Type B pancreatic cell (in vitro differentiated cells): ENCODE data around the gene NUP153. TPM values are rescaled to one million over a fixed set of nuclear protein-coding genes. Genes with fewer than 3 reads are reported as not detected.
"Not testable (repeated sequence)": the region's sequence is repeated elsewhere in the genome, so short reads cannot be mapped to it uniquely, and the experiment has no call there.

Source experiments
- DNase-seq: peaks from one replicate; pipeline ENCODE4 v3.0.0; 2021; ENCODE audit warnings: mixed read lengths; ENCODE audit not compliant: unreplicated experiment; ENCODE audit errors: extremely low spot score
- H3K27ac Mint-ChIP-seq: 2 replicates; pipeline ENCODE4 v1.8.0; 2021; ENCODE audit warnings: mild to moderate bottlenecking, mixed read lengths
- H3K27me3 Mint-ChIP-seq: 2 replicates; pipeline ENCODE4 v1.8.0; 2021; ENCODE audit warnings: mixed read lengths
- H3K36me3 Mint-ChIP-seq: 2 replicates; pipeline ENCODE4 v1.8.0; 2021; ENCODE audit warnings: mixed read lengths
- H3K4me1 Mint-ChIP-seq: one replicate; pipeline ENCODE4 v1.8.0; 2021; ENCODE audit warnings: mixed read lengths; ENCODE audit not compliant: unreplicated experiment
- H3K4me3 Mint-ChIP-seq: 2 replicates; pipeline ENCODE4 v1.8.0; 2021; ENCODE audit warnings: mild to moderate bottlenecking, mixed read lengths
- H3K9me3 Mint-ChIP-seq: 2 replicates; pipeline ENCODE4 v1.8.0; 2021; ENCODE audit warnings: mixed read lengths
- long read RNA-seq: library from polyadenylated mRNA; unstranded; transcript quantifications from one replicate; pipeline ENCODE4 v2.0.0, GENCODE V29; 2020
- total RNA-seq: library from RNA; stranded (reverse); gene quantifications from 2 replicates; pipeline ENCODE4 v1.2.1, GENCODE V29; 2021; ENCODE audit warnings: low replicate concordance
- TF ChIP-seq, protein P1 (sequence below): fragments of 200-600 bp; sonication (generic); conservative IDR thresholded peaks from 2 replicates; pipeline ENCODE4 v1.5.0; 2021; ENCODE audit warnings: antibody characterized with exemption, mild to moderate bottlenecking

NUP153 gene
- total RNA-seq, result 47.5 and 51.8 TPM in 2 replicates
- long read RNA-seq, partial matches to known transcripts, result 8 of 9 reads
- long read RNA-seq, other reads (novel, unspliced or antisense), result 1 of 9 reads

DNA sequence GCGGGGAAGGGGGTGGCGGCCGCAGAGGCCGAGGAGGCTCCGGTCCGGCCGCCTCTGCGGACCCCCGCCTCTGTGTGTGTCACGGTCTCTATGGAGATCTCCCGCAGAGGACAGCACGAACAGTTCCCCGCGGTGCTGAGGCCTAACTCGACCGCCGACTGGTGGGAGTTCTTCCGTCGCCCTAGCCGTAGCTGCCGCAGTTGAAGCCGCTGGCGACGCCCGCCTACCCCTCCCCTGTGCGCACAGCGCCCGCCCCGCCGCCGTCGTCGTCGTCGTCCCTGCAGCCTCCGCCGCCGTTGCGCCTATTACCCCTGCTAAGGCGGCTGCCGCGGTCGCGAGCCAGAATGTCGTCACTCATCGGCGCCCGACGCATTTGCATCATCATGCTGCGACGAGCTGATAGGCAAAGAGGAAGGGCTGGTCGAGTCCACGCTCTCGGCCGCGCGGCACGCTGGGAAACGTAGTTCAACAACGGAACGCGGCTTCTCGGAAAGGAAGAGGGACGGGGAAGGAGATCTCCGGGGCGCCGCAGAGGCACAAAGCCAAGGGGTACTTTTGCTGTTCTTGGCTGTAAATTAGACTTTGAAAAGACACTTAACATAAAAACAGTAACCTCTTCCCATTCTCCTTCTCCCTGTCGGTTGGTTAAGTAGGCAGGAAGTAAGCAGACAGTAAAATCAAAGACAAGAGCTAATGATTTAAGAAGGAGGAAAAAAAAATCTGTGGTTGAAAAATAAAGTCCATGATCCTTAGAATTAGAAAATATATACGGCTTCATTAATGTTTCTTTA is at the start of gene NUP153:
Gene NUP153, minus strand, starts transcription at position 346 of the 791 bp plus-strand sequence. CDS start 538 bp downstream, outside the sequence.
- Mint-ChIP-seq H3K4me3 (peak within 1 kb of the TSS; percentile 94), H3K4me1 (peaks cover 10% of the 10 kb centered on the region), H3K9me3 (no peaks in the 10 kb centered on the region), H3K27ac (peak within 1 kb of the TSS; percentile 97), H3K36me3 (no peaks in the 10 kb centered on the region), H3K27me3 (no peaks in the 10 kb centered on the region)
- TF ChIP-seq, protein P1, sequence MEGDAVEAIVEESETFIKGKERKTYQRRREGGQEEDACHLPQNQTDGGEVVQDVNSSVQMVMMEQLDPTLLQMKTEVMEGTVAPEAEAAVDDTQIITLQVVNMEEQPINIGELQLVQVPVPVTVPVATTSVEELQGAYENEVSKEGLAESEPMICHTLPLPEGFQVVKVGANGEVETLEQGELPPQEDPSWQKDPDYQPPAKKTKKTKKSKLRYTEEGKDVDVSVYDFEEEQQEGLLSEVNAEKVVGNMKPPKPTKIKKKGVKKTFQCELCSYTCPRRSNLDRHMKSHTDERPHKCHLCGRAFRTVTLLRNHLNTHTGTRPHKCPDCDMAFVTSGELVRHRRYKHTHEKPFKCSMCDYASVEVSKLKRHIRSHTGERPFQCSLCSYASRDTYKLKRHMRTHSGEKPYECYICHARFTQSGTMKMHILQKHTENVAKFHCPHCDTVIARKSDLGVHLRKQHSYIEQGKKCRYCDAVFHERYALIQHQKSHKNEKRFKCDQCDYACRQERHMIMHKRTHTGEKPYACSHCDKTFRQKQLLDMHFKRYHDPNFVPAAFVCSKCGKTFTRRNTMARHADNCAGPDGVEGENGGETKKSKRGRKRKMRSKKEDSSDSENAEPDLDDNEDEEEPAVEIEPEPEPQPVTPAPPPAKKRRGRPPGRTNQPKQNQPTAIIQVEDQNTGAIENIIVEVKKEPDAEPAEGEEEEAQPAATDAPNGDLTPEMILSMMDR, result no peak
- DNase-seq, result peak; percentile 100

DNA sequence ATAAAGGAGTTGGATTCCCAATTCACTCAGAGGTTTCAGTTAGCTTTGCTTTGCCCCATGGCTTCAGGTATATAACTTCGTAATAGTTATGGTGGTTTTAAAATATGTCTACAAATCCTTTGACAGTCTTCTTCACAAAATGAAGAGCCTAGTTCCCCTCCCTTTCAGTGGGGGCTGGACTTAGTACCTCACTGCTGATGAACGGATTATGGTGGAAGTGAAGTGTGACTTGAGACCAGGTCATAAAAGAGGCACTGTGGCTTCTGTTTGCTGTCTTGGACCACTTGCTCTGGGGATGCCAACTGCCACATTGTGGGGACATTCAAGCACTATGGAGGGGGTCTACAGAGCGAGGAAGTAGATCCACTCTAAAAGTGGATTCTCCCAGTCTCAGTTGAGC is 47.5 kb upstream of the NUP153 start:
- H3K36me3 Mint-ChIP-seq, result no peaks in the 10 kb centered on the region
- no peak overlapping the region for H3K4me3 Mint-ChIP-seq
- TF ChIP-seq, protein P1, result no peak
- H3K27ac Mint-ChIP-seq, result no peak overlapping the region
- H3K9me3 Mint-ChIP-seq, result no peaks in the 10 kb centered on the region
- no peaks in the 10 kb centered on the region for H3K4me1 Mint-ChIP-seq
- no peaks in the 10 kb centered on the region for H3K27me3 Mint-ChIP-seq
- DNase-seq, result no peak

DNA sequence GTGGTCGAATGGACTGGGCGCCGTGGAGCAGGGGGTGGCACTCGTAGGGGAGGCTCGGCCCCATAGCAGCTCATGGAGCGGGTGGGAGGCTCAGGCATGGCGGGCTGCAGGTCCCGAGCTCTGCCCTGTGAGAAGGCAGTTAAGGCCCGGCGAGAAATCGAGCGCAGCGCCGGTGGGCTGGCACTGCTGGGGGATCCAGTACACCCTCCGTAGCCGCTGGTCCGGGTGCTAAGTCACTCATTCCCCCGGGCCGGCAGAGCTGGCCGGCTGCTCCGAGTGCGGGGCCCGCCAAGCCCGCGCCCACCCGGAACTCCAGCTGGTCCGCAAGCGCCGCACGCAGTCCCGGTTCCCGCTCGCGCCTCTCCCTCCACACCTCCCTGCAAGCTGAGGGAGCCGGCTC is 38.6 kb upstream of the NUP153 start:
- not testable (repeated sequence) for DNase-seq, H3K27me3 Mint-ChIP-seq, H3K9me3 Mint-ChIP-seq, H3K4me1 Mint-ChIP-seq, H3K4me3 Mint-ChIP-seq, H3K36me3 Mint-ChIP-seq, H3K27ac Mint-ChIP-seq

DNA sequence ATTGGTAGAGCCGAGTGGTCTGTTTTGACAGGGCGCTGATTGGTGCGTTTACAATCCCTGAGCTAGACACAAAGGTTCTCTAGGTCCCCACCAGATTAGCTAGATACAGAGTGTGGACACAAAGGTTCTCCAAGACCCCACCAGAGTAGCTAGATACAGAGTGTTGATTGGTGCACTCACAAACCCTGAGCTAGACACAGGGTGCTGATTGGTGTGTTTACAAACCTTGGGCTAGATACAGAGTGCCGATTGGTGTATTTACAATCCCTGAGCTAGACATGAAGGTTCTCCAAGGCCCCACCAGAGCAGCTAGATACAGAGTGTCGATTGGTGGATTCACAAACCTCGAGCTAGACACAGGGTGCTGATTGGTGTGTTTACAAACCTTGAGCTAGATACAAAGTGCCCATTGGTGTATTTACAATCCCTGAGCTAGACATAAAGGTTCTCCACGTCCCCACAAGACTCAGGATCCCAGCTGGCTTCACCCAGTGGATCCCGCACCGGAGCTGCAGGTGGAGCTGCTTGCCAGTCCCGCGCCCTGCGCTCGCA is 38.1 kb upstream of the NUP153 start:
- H3K36me3 Mint-ChIP-seq, H3K27ac Mint-ChIP-seq: not testable (repeated sequence)

DNA sequence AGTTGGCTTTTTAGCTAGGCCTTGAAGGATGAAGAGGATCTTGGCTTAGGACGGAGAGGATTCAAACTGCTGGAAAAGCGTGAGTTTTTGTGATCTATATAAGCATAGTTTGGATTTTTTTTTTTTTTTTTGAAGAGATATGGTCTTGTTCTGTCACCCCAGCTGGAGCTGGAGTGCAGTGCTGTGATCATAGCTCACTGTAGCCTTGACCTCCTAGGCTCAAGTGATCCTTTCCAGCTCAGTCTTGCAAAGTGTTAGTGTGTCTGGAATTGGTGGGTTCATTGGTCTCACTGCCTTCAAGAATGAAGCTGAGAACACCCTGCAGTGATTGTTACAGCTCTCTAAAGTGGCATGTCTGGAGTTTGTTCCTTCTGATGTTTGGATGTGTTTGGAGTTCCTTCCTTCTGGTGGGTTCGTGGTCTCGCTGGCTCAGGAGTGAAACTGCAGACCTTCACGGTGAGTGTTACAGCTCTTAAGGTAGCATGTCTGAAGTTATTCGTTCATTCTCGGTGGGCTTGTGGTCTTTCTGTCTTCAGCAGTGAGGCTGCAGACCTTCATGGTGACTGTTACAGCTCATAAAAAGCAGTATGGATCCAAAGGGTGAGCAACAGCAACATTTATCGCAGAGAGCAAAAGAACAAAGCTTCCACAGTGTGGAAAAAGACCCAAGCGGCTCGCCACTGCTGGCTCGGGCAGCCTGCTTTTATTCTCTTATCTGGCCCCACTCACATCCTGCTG is 37.5 kb upstream of the NUP153 start:
- no peak overlapping the region for H3K4me3 Mint-ChIP-seq
- no peaks in the 10 kb centered on the region for H3K9me3 Mint-ChIP-seq
- no peak for DNase-seq
- no peaks in the 10 kb centered on the region for H3K36me3 Mint-ChIP-seq
- no peaks in the 10 kb centered on the region for H3K27me3 Mint-ChIP-seq
- H3K4me1 Mint-ChIP-seq, result no peaks in the 10 kb centered on the region
- TF ChIP-seq, protein P1, result no peak
- H3K27ac Mint-ChIP-seq, result no peak overlapping the region

More for the DNA sequence above, 38.1 kb upstream of the NUP153 start:
- H3K9me3 Mint-ChIP-seq, H3K4me1 Mint-ChIP-seq, H3K27me3 Mint-ChIP-seq, DNase-seq, H3K4me3 Mint-ChIP-seq: not testable (repeated sequence)

DNA sequence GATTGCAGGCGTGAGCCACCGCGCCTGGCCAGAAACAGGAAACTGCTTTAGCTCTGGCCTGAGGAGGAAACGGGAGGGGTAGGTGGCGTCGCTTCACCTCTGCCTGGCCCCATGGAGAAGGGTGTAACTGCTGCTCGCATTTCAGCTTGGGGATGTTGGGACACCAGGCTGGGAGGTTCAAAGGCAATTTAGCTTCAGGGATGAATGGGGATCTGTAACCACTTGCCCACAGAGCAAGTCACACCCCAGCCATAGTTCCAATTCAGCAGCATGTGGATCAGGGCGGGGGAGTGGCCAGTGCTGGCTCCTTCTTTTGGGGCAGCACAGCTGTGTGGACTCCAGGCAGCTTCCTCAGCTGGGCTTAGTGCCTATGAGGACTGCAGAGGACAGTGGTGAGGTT is 34.8 kb upstream of the NUP153 start:
- H3K27ac Mint-ChIP-seq, result no peak overlapping the region
- no peaks in the 10 kb centered on the region for H3K27me3 Mint-ChIP-seq
- H3K4me1 Mint-ChIP-seq, result no peaks in the 10 kb centered on the region
- H3K4me3 Mint-ChIP-seq, result no peak overlapping the region
- TF ChIP-seq, protein P1, result no peak
- peaks cover 10% of the 10 kb centered on the region for H3K9me3 Mint-ChIP-seq
- H3K36me3 Mint-ChIP-seq, result no peaks in the 10 kb centered on the region
- DNase-seq, result no peak
